Neuron (in vitro differentiated cells): ENCODE results near the gene DUT.

Experiments
- H2AFZ ChIP-seq: one replicate; pipeline ENCODE4 v1.6.1; 2013; ENCODE audit warnings: low read depth, mild to moderate bottlenecking, inconsistent platforms, low read length, moderate library complexity
- H3K27me3 ChIP-seq: one replicate; pipeline ENCODE4 v1.6.1; 2013; ENCODE audit warnings: low read length; ENCODE audit not compliant: insufficient read depth
- H3K36me3 ChIP-seq: one replicate; pipeline ENCODE4 v1.6.1; 2013; ENCODE audit warnings: low read length; ENCODE audit not compliant: insufficient read depth
- H3K4me1 ChIP-seq: one replicate; pipeline ENCODE4 v1.6.1; 2013; ENCODE audit warnings: low read length; ENCODE audit not compliant: insufficient read depth
- H3K4me3 ChIP-seq: 2 replicates; pipeline ENCODE4 v1.5.1; 2013; ENCODE audit warnings: mild to moderate bottlenecking, low read length, moderate library complexity
- H3K9me3 ChIP-seq: one replicate; pipeline ENCODE4 v1.6.1; 2013; ENCODE audit warnings: low read length

The DUT gene

GRCh38 chr15:48385031-48385830, 54.0 kb downstream of the DUT start:
- Histone ChIP-seq H3K4me1 (no peaks in the 10 kb centered on the region), H2AFZ (no peak overlapping the region), H3K9me3 (no peaks in the 10 kb centered on the region), H3K4me3 (no peak overlapping the region), H3K36me3 (no peaks in the 10 kb centered on the region), H3K27me3 (no peaks in the 10 kb centered on the region)

DNA sequence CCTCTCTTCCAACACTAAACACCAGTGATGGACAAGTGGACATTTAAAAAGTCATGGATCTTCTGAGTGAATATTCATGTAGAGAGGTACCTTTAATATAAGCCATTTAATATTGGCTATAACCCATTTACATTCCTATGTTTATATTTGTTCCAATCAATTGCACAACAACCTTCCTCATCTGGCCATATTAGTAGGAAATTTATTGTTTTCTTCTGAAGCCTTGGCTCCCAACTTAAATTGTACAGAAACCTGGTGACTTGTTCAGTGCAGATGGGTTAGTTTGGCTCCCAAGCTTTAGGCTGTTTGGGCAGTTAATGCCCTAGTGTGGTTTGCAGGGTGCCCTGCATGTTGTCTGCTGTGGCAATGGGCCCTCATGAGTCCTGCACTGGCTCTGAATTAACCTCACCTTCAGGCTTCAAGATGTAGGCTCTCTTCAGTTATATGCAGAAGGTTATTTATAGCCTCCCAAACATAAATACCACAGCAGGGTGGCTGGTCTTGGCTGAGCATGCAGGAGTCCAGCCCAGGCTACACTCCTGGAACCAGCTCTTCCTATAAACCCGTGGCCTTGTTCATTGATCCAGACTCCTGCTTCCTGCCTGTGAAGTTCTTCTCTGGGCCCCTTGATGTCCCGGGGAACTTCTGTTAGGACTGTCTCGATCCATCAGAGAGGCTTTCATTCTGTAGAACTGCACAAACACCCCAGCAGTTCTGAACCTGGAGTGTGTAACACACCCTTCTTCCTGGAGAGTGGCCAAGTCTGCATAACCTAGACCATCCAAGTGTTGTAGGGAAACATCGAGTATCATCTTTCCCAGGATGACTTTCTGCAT, 57.0 kb downstream of the DUT start:
- Histone ChIP-seq H3K9me3 (no peaks in the 10 kb centered on the region), H3K36me3 (no peaks in the 10 kb centered on the region), H2AFZ (no peak overlapping the region), H3K4me3 (no peak overlapping the region), H3K27me3 (no peaks in the 10 kb centered on the region), H3K4me1 (no peaks in the 10 kb centered on the region)

DNA sequence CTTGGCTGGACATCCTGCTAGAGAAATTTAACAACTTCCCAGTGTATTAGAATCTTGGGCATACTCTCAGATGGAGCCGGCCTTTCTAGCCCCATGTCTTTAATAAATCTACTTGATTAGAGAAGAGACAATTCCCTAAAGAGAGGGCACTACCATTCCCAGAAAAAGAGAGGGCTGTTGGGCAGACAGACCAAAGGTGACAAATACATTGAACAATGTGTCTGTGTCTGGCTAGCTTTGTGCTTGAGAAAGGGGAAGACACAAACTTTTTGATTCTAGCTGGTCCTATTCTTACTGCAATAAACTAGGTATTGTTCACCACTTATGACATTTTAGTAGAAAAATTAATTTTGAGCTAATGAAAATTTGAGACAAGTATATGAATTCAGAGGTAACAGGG, 57.7 kb downstream of the DUT start:
- H3K4me1 ChIP-seq: no peaks in the 10 kb centered on the region
- no peaks in the 10 kb centered on the region for H3K27me3 ChIP-seq
- no peak overlapping the region for H2AFZ ChIP-seq
- H3K4me3 ChIP-seq: no peak overlapping the region
- H3K36me3 ChIP-seq: no peaks in the 10 kb centered on the region
- H3K9me3 ChIP-seq: no peaks in the 10 kb centered on the region

DNA sequence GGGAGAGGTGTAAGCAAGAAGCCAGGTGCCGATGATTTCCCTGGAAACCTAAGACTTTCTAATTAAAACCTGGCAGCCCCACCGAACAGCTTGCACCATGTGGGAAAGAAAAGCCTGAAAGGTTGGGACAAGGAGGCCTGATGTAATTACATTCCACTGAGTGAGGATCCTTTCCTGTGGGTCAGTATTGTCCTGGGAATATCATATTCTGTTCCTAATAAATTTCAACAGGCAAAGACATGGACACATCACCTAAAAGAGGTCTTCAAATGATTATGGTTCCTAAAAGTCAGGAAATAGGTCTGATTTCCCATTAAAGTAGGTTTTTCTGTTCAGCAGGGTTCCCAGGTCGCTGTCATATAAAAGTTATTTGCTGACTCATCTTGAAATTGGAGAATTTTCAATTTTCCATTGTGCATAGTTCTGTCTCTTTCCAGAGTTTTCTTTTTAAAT, 58.5 kb downstream of the DUT start:
- Histone ChIP-seq H3K4me1 (no peaks in the 10 kb centered on the region), H2AFZ (no peak overlapping the region), H3K4me3 (no peak overlapping the region), H3K27me3 (no peaks in the 10 kb centered on the region), H3K36me3 (no peaks in the 10 kb centered on the region), H3K9me3 (no peaks in the 10 kb centered on the region)

DNA sequence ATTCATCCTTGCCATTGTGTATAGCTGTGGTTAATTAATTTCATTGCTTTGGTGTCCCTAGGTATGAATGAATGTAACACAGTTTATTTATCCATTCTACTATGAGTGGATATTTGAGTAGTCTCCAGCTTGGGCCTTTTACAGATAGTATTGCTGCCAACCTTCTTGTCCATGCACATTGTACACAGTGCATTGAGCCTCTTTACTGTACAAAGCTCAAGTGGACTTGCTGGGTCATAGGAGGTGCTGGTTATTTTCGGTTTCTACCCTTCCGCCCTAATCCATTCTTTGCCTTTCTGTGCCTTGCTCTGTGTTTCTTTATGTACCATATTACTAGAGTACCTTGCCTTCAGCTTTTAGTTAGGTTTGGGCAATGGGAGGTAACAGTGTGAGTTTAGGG, 60.7 kb downstream of the DUT start:
- peaks cover 12% of the 10 kb centered on the region for H3K4me1 ChIP-seq
- H3K9me3 ChIP-seq: no peaks in the 10 kb centered on the region

DNA sequence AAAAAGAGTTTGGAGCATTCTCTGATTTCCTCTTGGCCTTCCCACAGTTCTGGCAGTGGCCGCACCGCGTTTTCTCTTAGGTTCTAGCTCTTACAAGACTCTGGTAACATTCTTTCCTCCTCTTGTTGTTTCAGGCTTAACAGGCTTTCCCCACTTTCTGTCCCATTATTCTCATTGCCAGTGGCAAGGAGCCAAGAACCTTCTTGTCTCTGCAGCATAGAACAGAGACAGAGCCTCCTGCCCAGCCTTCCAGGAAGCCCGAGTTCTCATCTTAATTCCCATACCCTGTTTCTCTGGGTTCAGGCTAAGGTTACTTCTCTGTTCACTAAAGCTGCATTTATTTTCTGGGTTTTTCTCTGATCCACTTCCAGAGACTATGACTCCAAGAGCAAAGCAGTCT, 61.1 kb downstream of the DUT start:
- no peaks in the 10 kb centered on the region for H3K9me3 ChIP-seq
- H3K4me3 ChIP-seq: no peak overlapping the region
- H3K36me3 ChIP-seq: no peaks in the 10 kb centered on the region
- no peak overlapping the region for H2AFZ ChIP-seq
- H3K4me1 ChIP-seq: peaks cover 12% of the 10 kb centered on the region
- no peaks in the 10 kb centered on the region for H3K27me3 ChIP-seq

More for the DNA sequence above, 60.7 kb downstream of the DUT start:
- Histone ChIP-seq H3K4me3 (no peak overlapping the region), H2AFZ (no peak overlapping the region), H3K27me3 (no peaks in the 10 kb centered on the region), H3K36me3 (no peaks in the 10 kb centered on the region)
